PFSK-1 (cell line): ENCODE measurements around the gene CELA2B.

ENCODE experiments used
- FOXP2 ChIP-seq: optimal IDR thresholded peaks from 2 replicates; pipeline ENCODE3; 2011; ENCODE audit warnings: borderline replicate concordance, control low read depth, inconsistent platforms; ENCODE audit not compliant: insufficient read depth; ENCODE audit errors: extremely low read length, extremely low read depth
- POLR2AphosphoS5 ChIP-seq: IDR thresholded peaks from 2 replicates; pipeline ENCODE4 v1.6.1; 2012; ENCODE audit warnings: low read depth, mild to moderate bottlenecking, control low read depth, low read length, moderate library complexity
- SIN3A ChIP-seq: IDR thresholded peaks from 2 replicates; pipeline ENCODE4 v1.6.1; 2012; ENCODE audit warnings: mild to moderate bottlenecking, low read length, moderate library complexity, borderline replicate concordance; ENCODE audit not compliant: insufficient read depth
- TAF1 ChIP-seq: IDR thresholded peaks from 2 replicates; pipeline ENCODE4 v1.6.1; 2012; ENCODE audit warnings: low read length, control low read depth, borderline replicate concordance; ENCODE audit not compliant: insufficient read depth
- TF ChIP-seq, protein P1 (sequence below), 2 experiments: IDR thresholded peaks; 2 replicates each; pipeline versions ENCODE4 v1.6.1 to v1.8.0; 2011 to 2012; ENCODE audit warnings: low read depth in 2 of 2, low read length in 2 of 2, control low read depth in 1 of 2, inconsistent platforms in 1 of 2, mild to moderate bottlenecking in 1 of 2, moderate library complexity in 1 of 2; ENCODE audit not compliant: insufficient read depth in 1 of 2

Gene CELA2B

GRCh38 chr1:15436881-15437442 lies 38.9 kb upstream of the CELA2B start:
- TF ChIP-seq TAF1 (no peak), SIN3A (no peak)

- TF ChIP-seq SIN3A (no peak), FOXP2 (no peak), TAF1 (no peak), POLR2AphosphoS5 (no peak)
- TF ChIP-seq, protein P1, sequence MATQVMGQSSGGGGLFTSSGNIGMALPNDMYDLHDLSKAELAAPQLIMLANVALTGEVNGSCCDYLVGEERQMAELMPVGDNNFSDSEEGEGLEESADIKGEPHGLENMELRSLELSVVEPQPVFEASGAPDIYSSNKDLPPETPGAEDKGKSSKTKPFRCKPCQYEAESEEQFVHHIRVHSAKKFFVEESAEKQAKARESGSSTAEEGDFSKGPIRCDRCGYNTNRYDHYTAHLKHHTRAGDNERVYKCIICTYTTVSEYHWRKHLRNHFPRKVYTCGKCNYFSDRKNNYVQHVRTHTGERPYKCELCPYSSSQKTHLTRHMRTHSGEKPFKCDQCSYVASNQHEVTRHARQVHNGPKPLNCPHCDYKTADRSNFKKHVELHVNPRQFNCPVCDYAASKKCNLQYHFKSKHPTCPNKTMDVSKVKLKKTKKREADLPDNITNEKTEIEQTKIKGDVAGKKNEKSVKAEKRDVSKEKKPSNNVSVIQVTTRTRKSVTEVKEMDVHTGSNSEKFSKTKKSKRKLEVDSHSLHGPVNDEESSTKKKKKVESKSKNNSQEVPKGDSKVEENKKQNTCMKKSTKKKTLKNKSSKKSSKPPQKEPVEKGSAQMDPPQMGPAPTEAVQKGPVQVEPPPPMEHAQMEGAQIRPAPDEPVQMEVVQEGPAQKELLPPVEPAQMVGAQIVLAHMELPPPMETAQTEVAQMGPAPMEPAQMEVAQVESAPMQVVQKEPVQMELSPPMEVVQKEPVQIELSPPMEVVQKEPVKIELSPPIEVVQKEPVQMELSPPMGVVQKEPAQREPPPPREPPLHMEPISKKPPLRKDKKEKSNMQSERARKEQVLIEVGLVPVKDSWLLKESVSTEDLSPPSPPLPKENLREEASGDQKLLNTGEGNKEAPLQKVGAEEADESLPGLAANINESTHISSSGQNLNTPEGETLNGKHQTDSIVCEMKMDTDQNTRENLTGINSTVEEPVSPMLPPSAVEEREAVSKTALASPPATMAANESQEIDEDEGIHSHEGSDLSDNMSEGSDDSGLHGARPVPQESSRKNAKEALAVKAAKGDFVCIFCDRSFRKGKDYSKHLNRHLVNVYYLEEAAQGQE (IDR thresholded peaks at IDR 0.05; ENCODE audit: insufficient read depth in 1 of 2, low read depth in 2 of 2, low read length in 2 of 2), result no peak
These were observed 36.6 kb upstream of the CELA2B start for GRCh38 chr1:15439325-15439724.

GRCh38 chr1:15440357-15440756 lies 35.5 kb upstream of the CELA2B start:
- TF ChIP-seq FOXP2 (no peak), SIN3A (no peak), POLR2AphosphoS5 (no peak), TAF1 (no peak)
- TF ChIP-seq, protein P1 (IDR thresholded peaks at IDR 0.05; ENCODE audit: insufficient read depth in 1 of 2, low read depth in 2 of 2, low read length in 2 of 2), result no peak

DNA sequence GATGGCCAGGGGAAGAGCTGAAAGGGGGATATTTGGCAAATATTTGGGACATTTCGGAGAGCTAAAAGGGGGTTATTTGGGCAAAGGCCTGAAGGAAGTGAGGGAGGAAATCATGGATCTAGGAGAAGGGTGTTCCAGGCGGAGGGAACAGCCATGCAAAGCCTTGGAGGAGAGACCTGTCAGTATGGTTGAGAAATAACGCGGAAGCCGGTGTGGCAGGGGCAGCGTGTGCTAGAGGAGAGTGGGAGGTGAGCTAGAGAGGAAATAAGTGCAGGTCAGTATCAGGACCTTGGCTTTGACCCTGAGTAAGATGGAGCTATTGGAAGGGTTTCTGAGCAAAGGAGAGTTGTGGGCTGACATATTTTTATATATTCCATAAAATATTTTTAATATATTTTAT lies 34.7 kb upstream of the CELA2B start:
- no peak for TF ChIP-seq FOXP2
- TF ChIP-seq, protein P1 (IDR thresholded peaks at IDR 0.05; ENCODE audit: insufficient read depth in 1 of 2, low read depth in 2 of 2, low read length in 2 of 2), result no peak
- TF ChIP-seq TAF1, result no peak
- no peak for TF ChIP-seq SIN3A
- no peak for TF ChIP-seq POLR2AphosphoS5

DNA sequence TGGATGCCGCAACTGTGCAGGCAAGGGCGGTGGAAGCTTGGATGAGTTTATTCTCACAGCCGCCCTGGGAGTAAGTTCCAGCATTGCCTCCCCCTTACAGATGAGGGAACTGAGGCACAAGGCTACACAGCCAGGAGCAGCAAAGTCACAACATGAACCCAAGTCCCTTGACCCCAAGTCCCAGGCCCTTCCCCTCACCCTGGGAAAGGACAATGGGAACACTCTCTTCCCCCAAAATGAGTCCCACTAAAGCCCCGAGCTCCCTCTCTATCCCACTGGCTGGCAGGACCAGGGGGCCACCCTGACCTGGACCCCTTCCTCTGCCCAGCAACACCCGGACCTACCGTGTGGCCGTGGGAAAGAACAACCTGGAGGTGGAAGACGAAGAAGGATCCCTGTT lies 33.8 kb upstream of the CELA2B start:
- TF ChIP-seq SIN3A, result no peak
- no peak for TF ChIP-seq FOXP2
- TF ChIP-seq, protein P1 (IDR thresholded peaks at IDR 0.05; ENCODE audit: insufficient read depth in 1 of 2, low read depth in 2 of 2, low read length in 2 of 2), result no peak
- no peak for TF ChIP-seq TAF1
- TF ChIP-seq POLR2AphosphoS5, result no peak

GRCh38 chr1:15442759-15443158 lies 33.1 kb upstream of the CELA2B start:
- no peak for TF ChIP-seq SIN3A
- TF ChIP-seq TAF1, result no peak
- TF ChIP-seq, protein P1 (IDR thresholded peaks at IDR 0.05; ENCODE audit: insufficient read depth in 1 of 2, low read depth in 2 of 2, low read length in 2 of 2), result no peak
- TF ChIP-seq POLR2AphosphoS5, result no peak
- TF ChIP-seq FOXP2, result no peak
